GM12892 (cell line): ENCODE measurements around the gene ARHGAP29.

Experiments
- DNase-seq: peaks from one replicate; pipeline ENCODE4 v3.0.0; 2011; ENCODE audit not compliant: insufficient read length
- FAIRE-seq: peaks from 2 replicates; lab custom pipeline; 2011; peaks lifted over from hg19 to GRCh38; lab: Jason Lieb, UNC
- POLR2A ChIP-seq: IDR thresholded peaks from 2 replicates; pipeline ENCODE4 v1.6.1; 2011; ENCODE audit warnings: low read depth, low read length, control low read depth
- POLR2AphosphoS5 ChIP-seq: IDR thresholded peaks from 2 replicates; pipeline ENCODE4 v1.6.1; 2011; ENCODE audit warnings: low read depth, low read length, control low read depth
- TAF1 ChIP-seq: IDR thresholded peaks from 2 replicates; pipeline ENCODE4 v1.6.1; 2011; ENCODE audit warnings: low read depth, mild to moderate bottlenecking, control low read depth, low read length, borderline replicate concordance

The ARHGAP29 gene

DNA sequence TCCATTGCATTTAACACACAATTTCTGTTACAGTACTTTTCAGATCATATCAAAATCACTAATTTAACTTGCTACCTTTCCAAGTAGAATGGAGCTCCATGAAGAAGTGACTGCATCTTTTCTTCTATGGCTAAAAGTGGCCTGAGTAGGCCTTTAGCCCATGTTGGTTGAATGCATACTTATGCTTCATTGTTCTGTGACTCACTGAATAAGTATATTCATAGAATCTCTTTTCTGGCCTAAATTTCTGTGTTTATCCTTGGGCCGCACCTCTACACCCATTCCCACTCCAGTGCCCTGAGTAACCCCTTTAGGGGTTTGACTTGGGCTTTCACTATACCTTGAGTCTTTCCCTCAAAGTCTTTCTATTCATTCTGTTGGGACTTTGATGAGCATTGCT, 42.1 kb upstream of the ARHGAP29 start:
- no peak for DNase-seq
- FAIRE-seq: no peak
- TF ChIP-seq POLR2AphosphoS5 (no peak), POLR2A (no peak), TAF1 (no peak)

GRCh38 chr1:94279038-94279437, 41.7 kb upstream of the ARHGAP29 start:
- DNase-seq (no peak), FAIRE-seq (no peak)
- TF ChIP-seq POLR2AphosphoS5 (no peak), TAF1 (no peak), POLR2A (no peak)

DNA sequence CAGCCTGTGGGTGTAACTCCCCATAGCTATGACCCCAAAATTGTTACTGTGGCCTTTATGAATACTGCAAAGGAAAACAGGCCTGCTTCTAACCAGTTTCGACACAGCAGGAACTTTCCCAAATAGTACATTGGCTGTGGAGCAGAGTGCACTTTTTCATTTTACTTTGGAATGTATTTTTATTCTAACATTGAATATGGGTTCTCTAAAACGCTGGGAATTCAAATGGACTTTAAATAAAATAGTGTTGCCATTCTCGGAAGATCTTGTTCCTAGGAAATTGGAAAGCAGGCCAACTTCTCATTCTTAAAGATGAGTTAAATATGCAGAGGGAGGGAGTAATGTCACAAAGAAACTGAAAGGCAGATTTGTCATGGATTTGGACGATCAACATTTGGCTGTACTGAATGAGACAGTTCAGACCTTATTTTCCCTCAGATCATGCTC, 39.6 kb upstream of the ARHGAP29 start:
- TF ChIP-seq POLR2AphosphoS5 (no peak), POLR2A (no peak), TAF1 (no peak)
- DNase-seq (no peak), FAIRE-seq (no peak)

GRCh38 chr1:94275083-94275482, 37.7 kb upstream of the ARHGAP29 start:
- no peak for FAIRE-seq
- no peak for TF ChIP-seq POLR2AphosphoS5
- no peak for TF ChIP-seq TAF1
- no peak for TF ChIP-seq POLR2A
- DNase-seq: no peak

- no peak for FAIRE-seq
- DNase-seq: no peak
- TF ChIP-seq POLR2AphosphoS5 (no peak), POLR2A (no peak), TAF1 (no peak)
Measured at GRCh38 chr1:94274561-94274960, 37.2 kb upstream of the ARHGAP29 start.

DNA sequence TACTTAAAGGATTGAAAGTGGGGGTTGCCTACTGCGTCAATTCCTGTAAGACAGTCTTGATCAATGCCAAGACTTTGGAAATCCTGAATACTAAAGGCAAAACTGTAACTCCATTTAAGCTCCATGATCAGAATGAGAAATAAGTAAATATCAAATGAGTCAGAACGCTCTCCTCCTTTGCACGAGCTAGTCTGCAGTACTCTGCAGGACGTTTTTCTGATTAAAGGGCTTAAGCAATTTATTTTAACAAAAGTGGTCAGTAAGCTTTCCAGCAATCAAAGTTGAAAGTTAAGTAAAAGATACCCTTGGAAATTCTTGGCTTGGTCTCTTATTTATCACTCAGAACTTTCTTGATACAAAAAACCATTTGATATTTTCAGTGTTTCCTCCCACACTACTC, 35.7 kb upstream of the ARHGAP29 start:
- TF ChIP-seq POLR2AphosphoS5: no peak
- no peak for TF ChIP-seq POLR2A
- TF ChIP-seq TAF1: no peak
- FAIRE-seq (no peak), DNase-seq (no peak)

GRCh38 chr1:94272388-94272787, 35.0 kb upstream of the ARHGAP29 start:
- no peak for TF ChIP-seq POLR2AphosphoS5
- no peak for TF ChIP-seq TAF1
- no peak for TF ChIP-seq POLR2A
- DNase-seq (no peak), FAIRE-seq (no peak)

- FAIRE-seq (no peak), DNase-seq (no peak)
- TF ChIP-seq POLR2A (no peak), TAF1 (no peak), POLR2AphosphoS5 (no peak)
Measured at GRCh38 chr1:94271373-94271772, 34.0 kb upstream of the ARHGAP29 start.

GRCh38 chr1:94270801-94271203, 33.4 kb upstream of the ARHGAP29 start:
- no peak for TF ChIP-seq POLR2A
- TF ChIP-seq TAF1: no peak
- TF ChIP-seq POLR2AphosphoS5: no peak
- no peak for DNase-seq
- no peak for FAIRE-seq

DNA sequence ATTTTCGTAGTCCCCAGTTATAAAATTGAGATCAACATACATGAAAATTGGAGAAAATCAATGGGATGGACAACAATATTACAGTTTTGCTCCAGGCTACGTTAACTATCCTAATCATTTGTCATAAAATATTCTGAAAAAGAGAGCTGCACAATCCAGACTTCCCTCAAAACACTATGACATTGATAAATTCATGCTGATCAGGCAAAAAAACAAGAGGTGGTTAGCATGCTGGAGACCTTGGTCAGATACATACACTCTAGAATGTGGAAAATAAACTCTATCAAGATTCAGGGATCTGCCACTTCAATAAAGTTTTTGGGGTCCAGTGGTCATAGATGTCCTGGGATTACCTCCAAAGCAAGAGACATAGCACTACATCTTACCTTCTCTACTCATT, 32.5 kb upstream of the ARHGAP29 start:
- FAIRE-seq (no peak), DNase-seq (no peak)
- TF ChIP-seq POLR2A (no peak), TAF1 (no peak), POLR2AphosphoS5 (no peak)

- FAIRE-seq: no peak
- no peak for DNase-seq
- TF ChIP-seq TAF1: no peak
- no peak for TF ChIP-seq POLR2AphosphoS5
Measured at GRCh38 chr1:94265906-94266305, 28.5 kb upstream of the ARHGAP29 start.

DNA sequence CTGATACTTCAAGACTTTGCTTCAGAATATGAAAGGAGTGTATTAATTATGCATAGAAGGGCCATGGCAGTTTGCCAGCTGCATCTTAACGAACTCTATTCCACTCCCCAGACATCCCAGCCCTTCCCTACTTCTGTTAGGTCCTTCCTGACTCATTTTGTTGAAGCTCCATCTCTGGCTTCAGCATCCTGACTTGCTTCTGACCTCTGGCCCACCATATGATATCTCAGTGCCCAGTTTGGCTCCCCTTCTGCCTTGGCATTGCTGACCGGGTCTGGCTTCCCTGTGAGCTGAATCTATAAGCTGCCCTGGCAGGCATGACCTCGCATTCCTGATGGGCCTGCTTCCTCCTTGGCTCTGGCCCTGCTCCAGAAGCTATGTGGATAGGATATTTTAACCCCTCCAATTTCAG, 27.6 kb upstream of the ARHGAP29 start:
- no peak for DNase-seq
- FAIRE-seq: no peak

More for the DNA sequence above, 27.6 kb upstream of the ARHGAP29 start:
- TF ChIP-seq POLR2A: no peak
- TF ChIP-seq POLR2AphosphoS5: no peak
- TF ChIP-seq TAF1: no peak
